ENCODE measurements around the gene MRPS18C.
"Not testable (repeated sequence)": the region's sequence is repeated elsewhere in the genome, so short reads cannot be mapped to it uniquely, and the experiment has no call there.

DNA sequence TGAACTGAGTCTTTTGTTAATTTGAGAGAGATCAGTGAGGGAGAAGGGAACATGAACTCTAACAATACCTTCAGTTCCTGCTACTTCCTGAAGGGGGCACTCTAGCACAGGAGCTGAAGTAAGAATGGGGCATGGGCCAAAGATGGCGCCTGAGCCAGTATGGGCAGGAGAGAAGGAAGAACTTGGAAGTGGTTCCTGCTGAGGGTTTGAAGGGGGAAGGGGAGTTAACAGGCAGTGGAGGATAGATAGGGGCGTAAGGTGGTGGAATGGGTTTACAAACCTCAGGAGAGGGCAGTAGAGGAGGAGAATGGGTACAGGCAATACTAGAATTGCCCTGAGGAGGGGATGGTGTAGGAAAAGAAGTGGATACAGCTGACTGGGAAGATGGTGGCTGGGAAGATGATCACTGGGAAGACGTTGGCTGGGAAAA is 53.3 kb downstream of the MRPS18C start:
- TF ChIP-seq, protein P1, sequence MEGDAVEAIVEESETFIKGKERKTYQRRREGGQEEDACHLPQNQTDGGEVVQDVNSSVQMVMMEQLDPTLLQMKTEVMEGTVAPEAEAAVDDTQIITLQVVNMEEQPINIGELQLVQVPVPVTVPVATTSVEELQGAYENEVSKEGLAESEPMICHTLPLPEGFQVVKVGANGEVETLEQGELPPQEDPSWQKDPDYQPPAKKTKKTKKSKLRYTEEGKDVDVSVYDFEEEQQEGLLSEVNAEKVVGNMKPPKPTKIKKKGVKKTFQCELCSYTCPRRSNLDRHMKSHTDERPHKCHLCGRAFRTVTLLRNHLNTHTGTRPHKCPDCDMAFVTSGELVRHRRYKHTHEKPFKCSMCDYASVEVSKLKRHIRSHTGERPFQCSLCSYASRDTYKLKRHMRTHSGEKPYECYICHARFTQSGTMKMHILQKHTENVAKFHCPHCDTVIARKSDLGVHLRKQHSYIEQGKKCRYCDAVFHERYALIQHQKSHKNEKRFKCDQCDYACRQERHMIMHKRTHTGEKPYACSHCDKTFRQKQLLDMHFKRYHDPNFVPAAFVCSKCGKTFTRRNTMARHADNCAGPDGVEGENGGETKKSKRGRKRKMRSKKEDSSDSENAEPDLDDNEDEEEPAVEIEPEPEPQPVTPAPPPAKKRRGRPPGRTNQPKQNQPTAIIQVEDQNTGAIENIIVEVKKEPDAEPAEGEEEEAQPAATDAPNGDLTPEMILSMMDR (IDR thresholded peaks at IDR 0.05) = peak; percentile 19 to 83 (median 77)
- not testable (repeated sequence) for TF ChIP-seq POLR2A (IDR thresholded peaks at IDR 0.05)
- TF ChIP-seq POLR2AphosphoS5 (IDR thresholded peaks at IDR 0.05) = peak; percentile 30

Data from prostate gland (tissue), 2 donors.